ENCODE results near the gene CPEB3. TPM values are rescaled to one million over a fixed set of nuclear protein-coding genes. Genes with fewer than 3 reads are reported as not detected.

The CPEB3 gene
- total RNA-seq, 6 experiments from 2014 or later = 5.7 to 46.5 (median 8.7) TPM

- H3K27me3 ChIP-seq = no peaks in the 10 kb centered on the region
- intact Hi-C loops (cut with DNase I) = no loop called here
- H3K4me1 ChIP-seq = no peaks in the 10 kb centered on the region
- no peak for DNase-seq
- H3K9me3 ChIP-seq = no peaks in the 10 kb centered on the region
- 80% methylated on average over 1 of the region's 3 CpGs for WGBS (ENCODE audit: insufficient coverage, low coverage, low lambda C conversion rate, missing lambda C conversion rate)
- H3K4me3 ChIP-seq = no peak overlapping the region
- no peak overlapping the region for H3K27ac ChIP-seq
- peak in 1 of 4 donors; percentile 8 for ATAC-seq
- no peaks in the 10 kb centered on the region for H3K36me3 ChIP-seq
- TF ChIP-seq CTCF (IDR thresholded peaks at IDR 0.05) (no peak), POLR2A (IDR thresholded peaks at IDR 0.05) (no peak)
These were observed 82.1 kb downstream of the CPEB3 start for GRCh38 chr10:92208736-92209135.

- intact Hi-C loops (cut with DNase I) = no loop called here
- no peak overlapping the region for H3K27ac ChIP-seq
- H3K27me3 ChIP-seq = no peaks in the 10 kb centered on the region
- no peak overlapping the region for H3K4me3 ChIP-seq
- no peak for TF ChIP-seq CTCF (IDR thresholded peaks at IDR 0.05)
- no peak for TF ChIP-seq POLR2A (IDR thresholded peaks at IDR 0.05)
- no peaks in the 10 kb centered on the region for H3K36me3 ChIP-seq
- H3K4me1 ChIP-seq = no peaks in the 10 kb centered on the region
- DNase-seq = no peak
- no peak for ATAC-seq
- no peaks in the 10 kb centered on the region for H3K9me3 ChIP-seq
These were observed 82.6 kb downstream of the CPEB3 start for GRCh38 chr10:92208157-92208720.

- TF ChIP-seq POLR2A (IDR thresholded peaks at IDR 0.05) (no peak), CTCF (IDR thresholded peaks at IDR 0.05) (no peak)
- no peaks in the 10 kb centered on the region for H3K27me3 ChIP-seq
- no peak overlapping the region for H3K4me3 ChIP-seq
- ATAC-seq (no peak), DNase-seq (no peak)
- H3K4me1 ChIP-seq = no peaks in the 10 kb centered on the region
- H3K27ac ChIP-seq = no peak overlapping the region
- intact Hi-C loops (cut with DNase I) = no loop called here
- H3K36me3 ChIP-seq = no peaks in the 10 kb centered on the region
- 75% methylated on average over 1 of the region's 1 CpG for WGBS (ENCODE audit: insufficient coverage, low coverage, low lambda C conversion rate, missing lambda C conversion rate)
- no peaks in the 10 kb centered on the region for H3K9me3 ChIP-seq
These were observed 83.8 kb downstream of the CPEB3 start for GRCh38 chr10:92207061-92207460.

- intact Hi-C loops (cut with DNase I) = no loop called here
- WGBS (ENCODE audit: insufficient coverage, low coverage, low lambda C conversion rate, missing lambda C conversion rate) = 100% methylated on average over 3 of the region's 6 CpGs
- no peaks in the 10 kb centered on the region for H3K36me3 ChIP-seq
These were observed 86.8 kb downstream of the CPEB3 start for GRCh38 chr10:92203919-92204623.

More at GRCh38 chr10:92203919-92204623, 86.8 kb downstream of the CPEB3 start:
- Histone ChIP-seq H3K4me3 (no peak overlapping the region), H3K9me3 (no peaks in the 10 kb centered on the region), H3K27me3 (no peaks in the 10 kb centered on the region), H3K27ac (no peak overlapping the region), H3K4me1 (no peaks in the 10 kb centered on the region)
- ATAC-seq = no peak
- no peak for DNase-seq
- no peak for TF ChIP-seq POLR2A (IDR thresholded peaks at IDR 0.05)
- no peak for TF ChIP-seq CTCF (IDR thresholded peaks at IDR 0.05)
